ENCODE data around the gene SOWAHA. TPM values are rescaled to one million over a fixed set of nuclear protein-coding genes. Genes with fewer than 3 reads are reported as not detected.

Gene SOWAHA
- total RNA-seq, 1 experiment from 2014 or later: 0.02 TPM

DNA sequence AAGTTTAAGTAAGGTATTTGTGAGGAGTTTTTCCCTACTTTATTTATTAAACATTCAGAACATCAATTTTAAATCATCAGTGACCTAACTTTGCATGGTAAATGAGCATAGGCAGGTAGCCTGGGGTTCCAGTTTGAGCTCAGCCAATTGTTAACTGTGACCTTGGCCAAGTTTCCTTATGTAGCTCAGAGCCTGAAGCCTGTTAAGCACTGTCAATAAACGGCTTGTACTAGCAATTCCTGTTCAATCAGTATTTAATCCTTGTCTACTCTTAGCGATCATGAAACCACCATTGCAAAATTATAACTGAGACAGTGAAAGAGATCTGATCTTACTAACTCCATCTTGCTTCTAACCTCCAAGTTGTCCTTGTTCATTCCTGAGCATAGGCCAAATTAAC is 4.7 kb upstream of the SOWAHA start:
- no peaks in the 10 kb centered on the region for H3K36me3 ChIP-seq
- no peaks in the 10 kb centered on the region for H3K9me3 ChIP-seq (replicated peaks)
- no peak overlapping the region for H3K4me3 ChIP-seq
- H3K27ac ChIP-seq: no peak overlapping the region
- peaks cover 4% of the 10 kb centered on the region; the same call in 1 of the 2 replicates for H3K27me3 ChIP-seq
- DNase-seq: no peak
- no peaks in the 10 kb centered on the region for H3K4me1 ChIP-seq

DNA sequence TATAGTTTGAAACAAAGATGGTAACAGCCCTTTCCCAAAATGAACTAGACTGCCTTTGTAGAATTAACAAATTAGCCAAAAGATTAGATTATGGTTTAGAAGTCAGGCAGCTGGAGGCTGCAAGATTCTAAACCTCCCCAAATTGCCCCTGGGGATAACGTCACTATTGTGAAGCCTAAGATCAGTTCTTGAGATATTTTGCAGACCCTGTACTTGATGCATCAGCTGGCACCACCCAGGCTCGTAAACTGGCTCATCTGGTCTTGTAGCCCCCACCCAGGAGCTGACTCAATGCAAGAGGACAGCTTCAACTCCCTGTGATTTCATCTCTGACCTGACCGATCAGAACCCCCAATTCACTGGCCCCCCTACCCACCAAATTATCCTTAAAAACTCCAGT is 4.2 kb upstream of the SOWAHA start:
- Histone ChIP-seq H3K9me3 (replicated peaks) (no peaks in the 10 kb centered on the region), H3K36me3 (no peaks in the 10 kb centered on the region), H3K4me3 (no peak overlapping the region), H3K4me1 (no peaks in the 10 kb centered on the region), H3K27ac (no peak overlapping the region), H3K27me3 (peaks cover 4% of the 10 kb centered on the region; the same call in 1 of the 2 replicates)
- no peak for DNase-seq

DNA sequence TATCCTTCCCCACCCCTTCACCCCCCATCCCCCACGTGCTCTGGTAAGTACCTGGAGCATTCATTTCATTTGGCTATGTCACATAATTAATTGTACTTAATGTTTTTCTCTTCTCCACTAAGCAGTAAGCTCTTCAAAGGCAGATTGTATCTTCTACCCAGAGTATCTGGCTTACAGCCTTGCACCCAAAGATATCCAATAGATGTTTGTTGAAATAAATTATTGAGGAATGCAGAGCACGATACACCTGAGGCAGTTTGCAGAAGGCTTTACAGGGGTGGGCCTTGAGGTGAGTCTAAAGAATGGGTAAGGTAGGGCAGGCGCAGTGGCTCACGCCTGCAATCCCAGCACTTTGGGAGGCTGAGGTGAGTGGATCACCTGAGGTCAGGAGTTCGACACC is 2.5 kb upstream of the SOWAHA start:
- DNase-seq: no peak
- peaks cover 4% of the 10 kb centered on the region; the same call in 1 of the 2 replicates for H3K27me3 ChIP-seq
- H3K27ac ChIP-seq: no peak overlapping the region
- H3K4me1 ChIP-seq: no peaks in the 10 kb centered on the region
- H3K4me3 ChIP-seq: no peak overlapping the region
- no peaks in the 10 kb centered on the region for H3K9me3 ChIP-seq (replicated peaks)
- no peaks in the 10 kb centered on the region for H3K36me3 ChIP-seq

DNA sequence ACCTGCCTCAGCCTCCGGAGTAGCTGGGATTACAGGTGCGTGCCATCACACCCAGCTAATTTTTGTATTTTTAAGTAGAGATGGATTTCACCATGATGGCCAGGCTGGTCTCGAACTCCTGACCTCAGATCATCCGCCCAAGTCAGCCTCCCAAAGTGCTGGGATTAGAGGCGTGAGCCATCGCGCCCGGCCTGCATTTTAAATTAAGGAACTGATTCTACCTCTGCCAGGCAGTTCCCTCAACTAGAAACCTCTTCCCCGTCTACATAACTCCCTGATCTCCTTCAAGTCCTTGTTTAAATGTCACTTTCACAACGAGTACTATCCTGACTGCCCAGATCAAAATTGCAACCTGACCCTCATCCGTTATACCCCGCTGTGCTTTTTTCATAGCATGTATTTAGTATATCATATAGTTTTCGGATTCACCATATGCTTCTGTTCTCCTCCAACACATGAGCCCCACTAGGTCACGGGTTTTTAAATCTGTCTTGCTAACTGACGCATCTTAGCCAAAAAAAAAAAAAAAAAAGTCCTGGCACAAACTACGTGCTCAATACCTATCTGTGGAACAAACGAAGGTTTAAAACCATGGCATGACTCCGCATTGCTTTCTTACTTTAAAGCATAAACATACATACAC is 858 bp upstream of the SOWAHA start:
- H3K27me3 ChIP-seq: peaks cover 4% of the 10 kb centered on the region; the same call in 1 of the 2 replicates
- no peaks in the 10 kb centered on the region for H3K4me1 ChIP-seq
- H3K36me3 ChIP-seq: no peaks in the 10 kb centered on the region
- no peak for DNase-seq
- H3K27ac ChIP-seq: no peak overlapping the region
- no peaks in the 10 kb centered on the region for H3K9me3 ChIP-seq (replicated peaks)
- peak overlapping the region; percentile 38 for H3K4me3 ChIP-seq

DNA sequence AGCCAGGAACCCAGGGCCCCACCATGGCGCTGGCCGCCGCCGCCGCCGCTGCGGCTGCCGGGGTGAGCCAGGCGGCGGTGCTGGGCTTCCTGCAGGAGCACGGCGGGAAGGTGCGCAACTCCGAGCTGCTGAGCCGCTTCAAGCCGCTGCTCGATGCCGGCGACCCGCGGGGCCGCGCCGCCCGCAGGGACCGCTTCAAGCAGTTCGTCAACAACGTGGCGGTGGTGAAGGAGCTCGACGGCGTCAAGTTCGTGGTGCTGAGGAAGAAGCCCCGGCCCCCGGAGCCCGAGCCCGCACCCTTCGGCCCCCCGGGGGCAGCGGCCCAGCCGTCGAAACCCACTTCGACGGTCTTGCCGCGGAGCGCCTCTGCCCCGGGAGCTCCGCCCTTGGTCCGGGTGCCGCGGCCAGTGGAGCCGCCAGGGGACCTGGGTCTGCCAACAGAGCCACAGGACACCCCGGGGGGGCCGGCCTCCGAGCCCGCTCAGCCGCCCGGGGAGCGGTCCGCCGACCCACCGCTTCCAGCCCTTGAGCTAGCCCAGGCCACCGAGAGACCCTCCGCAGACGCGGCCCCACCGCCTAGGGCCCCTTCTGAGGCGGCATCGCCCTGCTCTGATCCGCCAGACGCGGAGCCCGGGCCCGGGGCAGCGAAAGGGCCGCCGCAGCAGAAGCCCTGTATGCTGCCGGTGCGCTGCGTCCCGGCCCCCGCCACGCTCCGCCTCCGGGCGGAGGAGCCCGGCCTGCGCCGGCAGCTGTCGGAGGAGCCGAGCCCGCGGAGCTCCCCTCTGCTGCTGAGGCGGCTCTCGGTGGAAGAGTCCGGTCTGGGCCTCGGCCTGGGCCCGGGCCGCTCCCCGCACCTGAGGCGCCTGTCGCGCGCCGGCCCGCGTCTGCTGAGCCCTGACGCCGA is 749 bp downstream of the SOWAHA start:
- Histone ChIP-seq H3K27me3 (peaks cover 4% of the 10 kb centered on the region; the same call in 1 of the 2 replicates), H3K36me3 (no peaks in the 10 kb centered on the region), H3K27ac (no peak overlapping the region), H3K4me1 (no peaks in the 10 kb centered on the region), H3K9me3 (replicated peaks) (no peaks in the 10 kb centered on the region), H3K4me3 (no peak overlapping the region)
- DNase-seq: no peak

DNA sequence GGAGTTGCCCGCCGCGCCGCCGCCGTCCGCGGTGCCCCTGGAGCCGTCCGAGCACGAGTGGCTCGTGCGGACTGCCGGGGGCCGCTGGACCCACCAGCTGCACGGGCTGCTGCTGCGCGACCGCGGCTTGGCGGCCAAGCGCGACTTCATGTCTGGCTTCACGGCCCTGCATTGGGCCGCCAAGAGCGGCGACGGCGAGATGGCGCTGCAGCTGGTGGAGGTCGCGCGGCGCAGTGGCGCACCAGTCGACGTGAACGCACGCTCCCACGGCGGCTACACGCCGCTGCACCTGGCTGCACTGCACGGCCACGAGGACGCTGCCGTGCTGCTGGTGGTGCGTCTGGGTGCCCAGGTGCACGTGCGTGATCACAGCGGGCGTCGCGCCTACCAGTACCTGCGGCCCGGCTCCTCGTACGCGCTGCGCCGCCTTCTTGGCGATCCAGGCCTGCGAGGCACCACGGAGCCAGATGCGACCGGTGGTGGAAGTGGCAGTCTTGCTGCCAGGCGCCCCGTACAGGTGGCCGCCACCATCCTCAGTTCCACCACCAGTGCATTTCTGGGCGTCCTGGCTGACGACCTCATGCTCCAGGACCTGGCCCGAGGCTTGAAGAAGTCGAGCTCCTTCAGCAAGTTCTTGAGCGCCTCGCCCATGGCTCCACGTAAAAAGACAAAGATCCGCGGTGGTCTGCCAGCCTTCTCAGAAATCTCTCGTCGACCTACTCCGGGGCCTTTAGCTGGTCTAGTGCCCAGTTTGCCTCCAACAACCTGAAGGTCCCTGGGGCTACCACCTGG is 1.6 kb downstream of the SOWAHA start:
- no peaks in the 10 kb centered on the region for H3K36me3 ChIP-seq
- H3K9me3 ChIP-seq (replicated peaks): no peaks in the 10 kb centered on the region
- no peak overlapping the region for H3K27ac ChIP-seq
- no peak for DNase-seq
- H3K4me1 ChIP-seq: no peaks in the 10 kb centered on the region
- no peak overlapping the region for H3K4me3 ChIP-seq
- peaks cover 4% of the 10 kb centered on the region; the same call in 1 of the 2 replicates for H3K27me3 ChIP-seq

DNA sequence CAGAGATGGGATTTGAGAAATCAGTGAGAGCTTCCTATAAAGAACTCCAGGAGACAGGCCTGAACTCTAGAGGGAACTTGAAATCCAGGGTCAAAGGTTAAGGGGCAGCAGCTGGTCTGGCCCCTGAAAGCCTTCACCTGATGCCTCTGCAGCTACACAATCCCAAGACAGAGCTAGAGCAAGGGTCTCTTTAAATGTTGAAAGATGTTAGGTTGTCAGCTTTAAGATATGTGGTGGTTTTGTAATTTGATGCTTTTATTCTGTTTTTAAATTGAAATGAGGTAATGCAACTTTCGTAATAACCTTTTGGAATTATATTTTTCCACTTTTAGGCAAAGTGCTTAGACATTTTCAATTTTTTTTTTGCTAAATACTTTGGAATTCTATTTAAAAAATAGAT is 2.4 kb downstream of the SOWAHA start:
- Histone ChIP-seq H3K36me3 (no peaks in the 10 kb centered on the region), H3K4me1 (peaks cover 3% of the 10 kb centered on the region; the same call in 1 of the 2 replicates), H3K9me3 (replicated peaks) (no peaks in the 10 kb centered on the region), H3K4me3 (no peak overlapping the region), H3K27ac (no peak overlapping the region), H3K27me3 (peaks cover 4% of the 10 kb centered on the region; the same call in 1 of the 2 replicates)
- no peak for DNase-seq

DNA sequence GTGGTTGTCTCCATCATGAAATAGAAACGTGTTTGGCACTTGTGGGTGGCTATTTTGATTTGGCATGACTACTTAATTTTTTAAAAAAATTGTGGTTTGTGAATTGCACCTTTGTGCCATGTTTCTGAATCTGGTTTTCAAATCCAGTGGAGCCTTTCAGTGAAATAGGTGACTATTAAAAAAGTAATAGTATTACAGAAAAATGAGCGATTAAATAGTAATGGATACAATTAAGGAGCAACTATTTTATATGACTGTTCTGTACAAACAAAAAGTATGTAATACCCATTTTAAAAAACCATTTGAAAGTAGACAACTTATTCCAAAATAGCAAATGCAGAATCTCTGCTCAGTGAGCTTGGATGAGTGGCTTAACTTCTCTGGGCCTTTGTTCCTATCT is 3.0 kb downstream of the SOWAHA start:
- Histone ChIP-seq H3K4me1 (peaks cover 7% of the 10 kb centered on the region), H3K27me3 (peaks cover 4% of the 10 kb centered on the region; the same call in 1 of the 2 replicates), H3K36me3 (no peaks in the 10 kb centered on the region), H3K27ac (no peak overlapping the region), H3K9me3 (replicated peaks) (no peaks in the 10 kb centered on the region), H3K4me3 (no peak overlapping the region)
- no peak for DNase-seq

DNA sequence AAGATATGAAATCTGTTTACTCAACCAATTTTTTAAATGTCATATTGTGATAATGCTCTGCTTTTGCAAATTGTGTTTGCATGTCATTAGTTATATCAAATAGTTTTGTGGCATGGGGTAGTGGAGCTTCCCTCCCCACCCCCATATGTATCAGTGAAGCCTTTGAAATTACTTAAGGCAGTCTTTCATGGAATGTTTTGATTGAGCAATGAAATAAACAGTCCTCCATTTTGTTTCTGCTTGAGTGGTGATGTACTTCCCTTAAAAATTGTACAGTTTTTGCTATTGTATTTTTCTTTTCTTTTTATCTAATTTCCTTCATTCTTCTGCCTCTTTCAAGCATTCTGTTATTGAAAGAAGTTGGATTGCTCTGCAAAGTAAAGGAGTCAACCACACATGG is 3.5 kb downstream of the SOWAHA start:
- Histone ChIP-seq H3K4me1 (peaks cover 11% of the 10 kb centered on the region), H3K4me3 (no peak overlapping the region), H3K36me3 (no peaks in the 10 kb centered on the region), H3K27me3 (peaks cover 4% of the 10 kb centered on the region; the same call in 1 of the 2 replicates), H3K27ac (no peak overlapping the region), H3K9me3 (replicated peaks) (no peaks in the 10 kb centered on the region)
- no peak for DNase-seq

DNA sequence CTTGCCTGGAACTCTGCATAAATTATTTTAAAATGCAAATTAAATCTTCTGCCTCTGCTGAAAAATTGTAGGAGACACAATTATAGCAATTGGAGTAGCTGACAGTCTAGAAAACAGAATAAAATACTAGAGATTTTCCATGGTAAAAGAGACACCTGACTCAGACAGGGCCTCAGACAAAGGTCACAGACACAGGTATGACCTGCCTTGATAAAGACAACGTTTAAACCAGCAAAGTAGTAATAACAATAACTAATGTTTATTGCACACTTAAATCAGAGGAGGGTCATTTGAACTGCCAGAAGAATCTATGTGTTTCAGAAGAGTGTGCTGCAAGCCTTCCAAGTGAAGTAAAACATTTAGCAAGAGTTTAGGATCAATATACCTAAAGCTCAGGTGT is 3.9 kb downstream of the SOWAHA start:
- Histone ChIP-seq H3K36me3 (no peaks in the 10 kb centered on the region), H3K27ac (no peak overlapping the region), H3K4me3 (no peak overlapping the region), H3K27me3 (peaks cover 2% of the 10 kb centered on the region; the same call in 1 of the 2 replicates), H3K4me1 (peaks cover 16% of the 10 kb centered on the region), H3K9me3 (replicated peaks) (no peaks in the 10 kb centered on the region)
- no peak for DNase-seq

DNA sequence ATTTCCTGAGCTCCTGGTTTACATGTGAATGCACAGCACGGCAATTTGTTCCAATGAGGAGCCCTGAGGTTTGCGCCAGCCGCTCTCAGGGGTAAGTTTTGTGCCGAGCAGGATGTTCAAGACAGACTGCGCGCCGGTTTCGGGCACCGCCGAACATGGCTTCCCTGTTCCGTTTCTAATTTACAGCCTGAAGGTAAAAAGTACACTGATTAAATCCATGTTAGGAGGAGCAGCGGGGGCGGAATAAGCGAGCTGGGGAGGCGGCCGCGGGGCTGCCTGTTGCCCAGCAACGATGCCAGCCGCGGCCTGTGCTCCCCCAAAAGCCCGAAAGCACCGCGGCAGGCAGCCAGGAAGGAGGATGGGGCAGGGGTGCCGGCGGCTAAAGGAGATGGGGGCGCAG is 6.4 kb downstream of the SOWAHA start:
- Histone ChIP-seq H3K27me3 (no peaks in the 10 kb centered on the region), H3K4me3 (no peak overlapping the region), H3K4me1 (peaks cover 17% of the 10 kb centered on the region)

DNA sequence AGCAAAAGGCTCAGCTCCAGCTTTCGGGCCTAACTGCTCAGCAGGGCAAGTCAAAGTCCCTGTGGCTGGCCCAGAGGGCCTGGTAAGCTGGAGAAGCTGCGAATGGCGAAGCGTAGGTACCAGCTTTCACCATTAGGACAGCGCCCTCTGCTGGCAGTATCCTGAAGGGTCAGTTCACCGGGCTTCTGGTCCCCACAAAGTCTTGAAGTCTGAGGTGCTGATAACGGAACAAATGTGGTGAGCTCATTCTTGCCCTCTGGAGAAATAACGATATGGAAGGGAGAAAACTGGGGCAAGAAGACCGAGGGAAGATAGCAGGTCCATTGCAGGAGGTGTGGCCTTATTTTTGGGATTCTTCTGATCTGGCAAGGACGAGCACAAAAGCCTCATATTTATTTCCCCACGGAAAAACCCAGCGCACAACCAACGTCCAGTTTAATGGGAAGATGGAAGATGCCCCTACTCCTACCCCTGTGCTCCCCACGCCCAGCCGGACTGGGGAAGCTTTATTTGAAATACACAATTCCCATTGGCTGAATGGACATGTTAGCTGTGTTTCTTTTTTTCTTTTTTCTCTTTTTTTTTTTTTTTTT is 7.2 kb downstream of the SOWAHA start:
- Histone ChIP-seq H3K4me3 (no peak overlapping the region), H3K36me3 (no peaks in the 10 kb centered on the region), H3K27ac (no peak overlapping the region), H3K27me3 (no peaks in the 10 kb centered on the region), H3K4me1 (peaks cover 17% of the 10 kb centered on the region), H3K9me3 (replicated peaks) (no peaks in the 10 kb centered on the region)
- DNase-seq: peak; percentile 90 to 96

More for the DNA sequence above, 6.4 kb downstream of the SOWAHA start:
- Histone ChIP-seq H3K9me3 (replicated peaks) (no peaks in the 10 kb centered on the region), H3K36me3 (no peaks in the 10 kb centered on the region), H3K27ac (no peak overlapping the region)
- no peak for DNase-seq

DNA sequence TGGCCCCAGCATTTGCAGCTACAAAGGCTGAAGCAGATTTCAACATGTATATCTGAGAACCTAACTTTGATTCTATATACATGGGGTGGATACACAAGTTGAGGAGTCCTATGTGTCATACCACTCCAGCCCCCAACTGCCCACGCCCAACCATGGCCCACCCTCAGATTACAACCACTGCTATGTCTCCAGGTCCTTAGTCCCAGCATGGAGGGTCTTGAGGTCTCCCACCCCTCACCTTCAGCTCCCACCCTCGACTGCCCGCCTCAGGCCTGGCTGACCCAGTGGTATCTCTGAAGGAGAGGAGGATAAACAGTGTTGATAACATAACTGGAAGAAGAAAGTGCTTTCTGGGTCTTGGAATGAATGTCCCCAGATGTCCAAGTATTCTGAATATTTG is 8.2 kb downstream of the SOWAHA start:
- Histone ChIP-seq H3K9me3 (replicated peaks) (no peaks in the 10 kb centered on the region), H3K27me3 (no peaks in the 10 kb centered on the region), H3K27ac (peak overlapping the region; percentile 23), H3K36me3 (no peaks in the 10 kb centered on the region), H3K4me3 (no peak overlapping the region), H3K4me1 (peaks cover 17% of the 10 kb centered on the region)
- DNase-seq: no peak

DNA sequence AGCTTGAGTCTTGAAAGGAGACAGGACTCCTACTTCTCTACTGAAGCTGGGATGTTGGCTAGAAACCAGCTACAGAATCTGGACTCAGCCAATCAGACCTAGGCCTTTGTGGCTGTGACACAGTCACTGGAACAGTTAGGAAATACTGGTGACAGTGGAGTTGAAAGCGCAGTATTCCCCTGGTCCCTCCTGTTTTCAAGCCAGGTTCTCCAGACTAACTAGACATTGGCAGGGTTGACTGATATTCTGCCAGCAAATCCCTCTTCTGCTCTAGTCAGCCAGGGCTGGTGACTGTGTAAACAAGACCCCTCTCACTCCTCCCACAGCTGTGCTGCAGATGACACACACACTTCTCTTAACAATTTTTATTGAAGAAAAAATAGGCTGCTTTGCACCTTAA is 8.7 kb downstream of the SOWAHA start:
- peak; percentile 64 to 69 for DNase-seq
- Histone ChIP-seq H3K27me3 (no peaks in the 10 kb centered on the region), H3K4me1 (peaks cover 17% of the 10 kb centered on the region), H3K36me3 (no peaks in the 10 kb centered on the region), H3K27ac (peak overlapping the region; percentile 23), H3K4me3 (no peak overlapping the region), H3K9me3 (replicated peaks) (no peaks in the 10 kb centered on the region)

Data from SJCRH30 (cell line).